ENCODE data around the gene NSD1. TPM values are rescaled to one million over a fixed set of nuclear protein-coding genes. Genes with fewer than 3 reads are reported as not detected.

Gene NSD1
- polyA plus RNA-seq, 1 donor from 2014 or later, result 12.8 TPM

- Histone ChIP-seq H3K4me2 (ENCODE audit: low read length) (no peak overlapping the region), H3K27me3 (ENCODE audit: insufficient read depth, low read depth, low read length) (no peaks in the 10 kb centered on the region), H3K9me3 (ENCODE audit: low read length) (no peaks in the 10 kb centered on the region), H2AFZ (ENCODE audit: low read depth, low read length) (no peak overlapping the region), H3K27ac (ENCODE audit: low read length) (no peak overlapping the region), H3K79me2 (replicated peaks; ENCODE audit: insufficient read depth, low read length) (peaks cover 14% of the 10 kb centered on the region), H3K36me3 (ENCODE audit: insufficient read depth, low read length) (no peaks in the 10 kb centered on the region), H3K9ac (ENCODE audit: low read length) (no peak overlapping the region), H3K4me3 (ENCODE audit: low read length) (no peak overlapping the region), H4K20me1 (ENCODE audit: insufficient read depth) (no peaks in the 10 kb centered on the region), H3F3A (ENCODE audit: insufficient read depth, low read length, poor library complexity, severe bottlenecking) (no peaks in the 10 kb centered on the region), H3K9me2 (ENCODE audit: insufficient read depth, low read length) (no peaks in the 10 kb centered on the region)
- TF ChIP-seq CTCF (IDR thresholded peaks at IDR 0.05; ENCODE audit: poor library complexity, severe bottlenecking), result no peak
- TF ChIP-seq EP300 (conservative IDR thresholded peaks at IDR 0.05; ENCODE audit: poor library complexity, severe bottlenecking), result no peak
- TF ChIP-seq REST (IDR thresholded peaks at IDR 0.05; ENCODE audit: borderline replicate concordance), result no peak
- no peak for TF ChIP-seq SMC3 (conservative IDR thresholded peaks at IDR 0.05; ENCODE audit: poor library complexity)
- TF ChIP-seq EZH2 (IDR thresholded peaks at IDR 0.05; ENCODE audit: borderline replicate concordance, insufficient read depth, low read length, poor library complexity, severe bottlenecking), result no peak
- TF ChIP-seq TAF1 (IDR thresholded peaks at IDR 0.05; ENCODE audit: low read depth), result no peak
Observed at GRCh38 chr5:177307544-177308363, 174.2 kb downstream of the NSD1 start.

- Histone ChIP-seq H3K36me3 (ENCODE audit: insufficient read depth, low read length) (no peaks in the 10 kb centered on the region), H3F3A (ENCODE audit: insufficient read depth, low read length, poor library complexity, severe bottlenecking) (no peaks in the 10 kb centered on the region), H3K27ac (ENCODE audit: low read length) (no peak overlapping the region), H3K9ac (ENCODE audit: low read length) (no peak overlapping the region), H3K4me2 (ENCODE audit: low read length) (no peak overlapping the region), H4K20me1 (ENCODE audit: insufficient read depth) (no peaks in the 10 kb centered on the region), H3K9me2 (ENCODE audit: insufficient read depth, low read length) (no peaks in the 10 kb centered on the region), H2AFZ (ENCODE audit: low read depth, low read length) (no peak overlapping the region), H3K79me2 (replicated peaks; ENCODE audit: insufficient read depth, low read length) (peaks cover 13% of the 10 kb centered on the region), H3K9me3 (ENCODE audit: low read length) (no peaks in the 10 kb centered on the region), H3K27me3 (ENCODE audit: insufficient read depth, low read depth, low read length) (no peaks in the 10 kb centered on the region), H3K4me3 (ENCODE audit: low read length) (no peak overlapping the region)
- no peak for TF ChIP-seq EZH2 (IDR thresholded peaks at IDR 0.05; ENCODE audit: borderline replicate concordance, insufficient read depth, low read length, poor library complexity, severe bottlenecking)
- no peak for TF ChIP-seq RAD21 (conservative IDR thresholded peaks at IDR 0.05)
- no peak for TF ChIP-seq REST (IDR thresholded peaks at IDR 0.05; ENCODE audit: borderline replicate concordance)
- TF ChIP-seq EP300 (conservative IDR thresholded peaks at IDR 0.05; ENCODE audit: poor library complexity, severe bottlenecking), result no peak
- no peak for TF ChIP-seq SMC3 (conservative IDR thresholded peaks at IDR 0.05; ENCODE audit: poor library complexity)
- TF ChIP-seq TAF1 (IDR thresholded peaks at IDR 0.05; ENCODE audit: low read depth), result no peak
- TF ChIP-seq POLR2AphosphoS5 (IDR thresholded peaks at IDR 0.05), result no peak
- no peak for TF ChIP-seq MXI1 (conservative IDR thresholded peaks at IDR 0.05; ENCODE audit: poor library complexity, severe bottlenecking)
- TF ChIP-seq CTCF (IDR thresholded peaks at IDR 0.05; ENCODE audit: poor library complexity, severe bottlenecking), result no peak
Observed at GRCh38 chr5:177308740-177309139, 175.2 kb downstream of the NSD1 start.

Data from neural cell (in vitro differentiated cells).